ENCODE results near the gene TEF. TPM values are rescaled to one million over a fixed set of nuclear protein-coding genes. Genes with fewer than 3 reads are reported as not detected.

Gene TEF
- total and polyA plus RNA-seq, 3 donors from 2014 or later, result 25.6 to 40.9 (median 32.8) TPM

DNA sequence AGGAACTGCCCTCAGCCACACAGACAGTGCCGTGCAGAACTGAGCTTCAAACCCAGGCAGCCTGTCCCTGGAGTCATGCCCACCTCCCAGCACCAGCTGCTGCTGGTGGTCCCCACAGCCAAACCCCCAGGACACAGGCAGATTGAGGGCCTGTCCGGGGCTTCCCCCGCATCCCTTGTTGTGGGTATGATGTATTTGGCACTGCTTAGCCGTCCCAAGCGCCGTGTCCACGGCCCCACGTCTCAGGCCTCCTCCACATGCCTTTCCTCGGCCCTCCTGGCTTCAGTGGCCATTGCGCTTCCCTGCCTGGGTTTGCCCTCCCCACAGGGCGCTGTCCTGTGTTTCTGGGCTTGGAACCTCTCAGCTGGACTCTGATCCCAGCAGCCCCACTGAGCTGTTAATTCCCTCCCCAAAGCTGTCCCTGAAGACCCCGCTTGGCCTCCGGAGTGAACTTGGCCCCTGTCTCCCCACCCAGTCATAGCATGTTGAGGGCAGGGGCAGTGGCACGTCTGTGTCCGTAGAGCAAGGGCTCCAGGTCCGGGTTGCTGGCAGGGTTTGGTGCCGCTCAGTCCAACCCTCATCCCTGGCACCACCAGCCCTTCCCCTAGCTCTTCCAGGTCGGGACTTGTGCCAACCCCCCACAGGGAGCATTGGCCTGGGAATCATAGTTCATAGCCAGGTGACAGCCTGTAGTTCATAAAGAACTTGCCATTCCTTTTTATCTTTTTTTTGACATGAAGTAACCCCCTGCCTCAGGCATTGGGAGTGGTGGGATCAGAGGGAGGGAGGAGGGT, 34.5 kb upstream of the TEF start:
- intact Hi-C loops (cut with DNase I; ENCODE audit: low total_unique reads), result no loop called here
- no peaks in the 10 kb centered on the region for H3K36me3 ChIP-seq (ENCODE audit: low read depth, missing control alignments)
- no peak for DNase-seq

DNA sequence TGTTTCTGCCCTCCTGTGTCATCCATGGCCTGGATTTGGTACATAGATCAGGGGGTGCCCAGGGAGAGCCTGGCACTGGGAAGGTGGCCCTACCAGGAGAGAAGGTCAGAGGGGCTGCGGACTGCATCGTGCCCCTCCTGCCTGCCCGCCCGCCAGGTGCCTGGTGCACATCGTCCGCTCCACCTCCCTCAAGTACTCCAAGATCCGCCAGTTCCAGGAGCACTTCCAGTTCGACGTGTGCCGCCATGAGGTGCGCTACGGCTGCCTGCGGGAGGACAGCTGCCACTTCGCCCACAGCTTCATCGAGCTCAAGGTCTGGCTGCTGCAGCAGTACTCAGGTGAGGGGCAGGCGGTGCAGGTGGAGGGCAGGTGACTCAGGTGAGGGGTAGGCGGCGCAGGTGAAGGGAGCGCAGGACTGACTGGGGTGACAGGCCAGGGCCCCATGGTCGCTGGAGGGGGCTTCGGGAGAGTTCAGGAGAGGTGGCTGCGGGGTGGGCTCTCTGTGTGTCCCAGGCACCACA, 32.7 kb upstream of the TEF start:
- no peak for DNase-seq
- TF ChIP-seq, protein P1, sequence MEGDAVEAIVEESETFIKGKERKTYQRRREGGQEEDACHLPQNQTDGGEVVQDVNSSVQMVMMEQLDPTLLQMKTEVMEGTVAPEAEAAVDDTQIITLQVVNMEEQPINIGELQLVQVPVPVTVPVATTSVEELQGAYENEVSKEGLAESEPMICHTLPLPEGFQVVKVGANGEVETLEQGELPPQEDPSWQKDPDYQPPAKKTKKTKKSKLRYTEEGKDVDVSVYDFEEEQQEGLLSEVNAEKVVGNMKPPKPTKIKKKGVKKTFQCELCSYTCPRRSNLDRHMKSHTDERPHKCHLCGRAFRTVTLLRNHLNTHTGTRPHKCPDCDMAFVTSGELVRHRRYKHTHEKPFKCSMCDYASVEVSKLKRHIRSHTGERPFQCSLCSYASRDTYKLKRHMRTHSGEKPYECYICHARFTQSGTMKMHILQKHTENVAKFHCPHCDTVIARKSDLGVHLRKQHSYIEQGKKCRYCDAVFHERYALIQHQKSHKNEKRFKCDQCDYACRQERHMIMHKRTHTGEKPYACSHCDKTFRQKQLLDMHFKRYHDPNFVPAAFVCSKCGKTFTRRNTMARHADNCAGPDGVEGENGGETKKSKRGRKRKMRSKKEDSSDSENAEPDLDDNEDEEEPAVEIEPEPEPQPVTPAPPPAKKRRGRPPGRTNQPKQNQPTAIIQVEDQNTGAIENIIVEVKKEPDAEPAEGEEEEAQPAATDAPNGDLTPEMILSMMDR (IDR thresholded peaks at IDR 0.05), result no peak
- TF ChIP-seq POLR2A (IDR thresholded peaks at IDR 0.05), result no peak
- intact Hi-C loops (cut with DNase I; ENCODE audit: low total_unique reads), result no loop called here
- no peak overlapping the region for H3K4me3 ChIP-seq
- no peaks in the 10 kb centered on the region for H3K27me3 ChIP-seq
- H3K4me1 ChIP-seq, result no peaks in the 10 kb centered on the region
- WGBS, 2 donors, result 95 to 96% methylated on average over 18 to 22 of the region's 22 CpGs
- H3K9me3 ChIP-seq, result no peaks in the 10 kb centered on the region
- H3K27ac ChIP-seq, result no peak overlapping the region
- H3K36me3 ChIP-seq (ENCODE audit: low read depth, missing control alignments), result no peaks in the 10 kb centered on the region

More for the DNA sequence above, 34.5 kb upstream of the TEF start:
- H3K4me3 ChIP-seq, result no peak overlapping the region
- H3K4me1 ChIP-seq, result no peaks in the 10 kb centered on the region
- H3K27me3 ChIP-seq, result no peaks in the 10 kb centered on the region
- no peak overlapping the region for H3K27ac ChIP-seq
- TF ChIP-seq, protein P1 (IDR thresholded peaks at IDR 0.05), result no peak
- no peak for TF ChIP-seq POLR2A (IDR thresholded peaks at IDR 0.05)
- 91 to 92% methylated on average over 18 of the region's 18 CpGs for WGBS, 2 donors
- no peaks in the 10 kb centered on the region for H3K9me3 ChIP-seq

DNA sequence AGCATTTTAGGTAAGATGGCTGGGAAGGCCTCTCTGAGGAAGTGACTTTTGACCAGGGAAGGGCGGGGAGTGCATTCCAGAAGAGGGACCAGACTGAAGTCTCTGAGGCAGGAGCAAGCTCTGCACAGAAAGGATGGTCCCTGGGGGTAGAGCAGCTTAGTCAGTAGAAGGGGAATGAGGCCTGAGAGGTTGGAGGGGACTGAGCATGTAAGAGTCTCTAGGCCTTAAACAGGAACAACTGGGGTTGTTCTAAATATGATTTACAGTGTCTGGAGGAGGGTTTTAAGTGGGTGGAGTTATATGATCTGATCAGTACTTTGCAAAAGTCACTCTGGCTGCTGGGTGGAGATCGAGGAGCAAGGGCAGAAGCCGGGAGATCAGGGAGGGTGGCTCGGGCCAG, 31.7 kb upstream of the TEF start:
- 82 to 93% methylated on average over 4 of the region's 4 CpGs for WGBS, 2 donors
- no peak overlapping the region for H3K4me3 ChIP-seq
- peak overlapping the region in 1 of 2 donors; percentile 20 for H3K27ac ChIP-seq
- no peaks in the 10 kb centered on the region for H3K36me3 ChIP-seq (ENCODE audit: low read depth, missing control alignments)
- DNase-seq, result no peak
- intact Hi-C loops (cut with DNase I; ENCODE audit: low total_unique reads), result no loop called here
- TF ChIP-seq, protein P1 (IDR thresholded peaks at IDR 0.05), result no peak
- TF ChIP-seq POLR2A (IDR thresholded peaks at IDR 0.05), result no peak
- no peaks in the 10 kb centered on the region for H3K9me3 ChIP-seq
- no peaks in the 10 kb centered on the region for H3K4me1 ChIP-seq
- H3K27me3 ChIP-seq, result no peaks in the 10 kb centered on the region

DNA sequence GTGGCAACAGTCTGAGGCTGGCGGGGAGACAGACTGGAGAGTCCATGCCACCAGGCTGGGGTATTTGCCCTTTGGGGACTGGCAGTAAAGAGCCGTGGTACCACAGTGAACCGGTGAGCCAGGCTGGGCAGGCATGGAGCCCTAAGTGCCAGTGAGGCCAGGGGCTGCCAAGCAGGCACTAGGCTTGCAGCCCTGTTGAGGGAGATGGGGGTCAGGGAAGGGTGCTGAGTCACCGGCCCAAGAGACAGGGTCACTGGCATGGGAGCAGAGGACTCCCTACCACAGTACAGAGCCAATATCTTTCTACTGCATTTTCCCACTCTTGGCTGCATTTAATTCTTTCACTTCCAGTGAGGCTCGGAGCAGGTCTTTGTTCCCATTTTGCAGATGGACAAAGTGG, 30.7 kb upstream of the TEF start:
- 77 to 93% methylated on average over 4 to 5 of the region's 5 CpGs for WGBS, 2 donors
- no peak overlapping the region for H3K27ac ChIP-seq
- no peaks in the 10 kb centered on the region for H3K27me3 ChIP-seq
- DNase-seq, result no peak
- H3K4me3 ChIP-seq, result no peak overlapping the region
- no peaks in the 10 kb centered on the region for H3K4me1 ChIP-seq
- no peaks in the 10 kb centered on the region for H3K9me3 ChIP-seq
- H3K36me3 ChIP-seq (ENCODE audit: low read depth, missing control alignments), result no peaks in the 10 kb centered on the region
- no peak for TF ChIP-seq POLR2A (IDR thresholded peaks at IDR 0.05)
- TF ChIP-seq, protein P1 (IDR thresholded peaks at IDR 0.05), result no peak
- intact Hi-C loops (cut with DNase I; ENCODE audit: low total_unique reads), result no loop called here

Data from testis (tissue), 3 donors.